ENCODE results near the gene LY6G6F. TPM values are rescaled to one million over a fixed set of nuclear protein-coding genes. Genes with fewer than 3 reads are reported as not detected.
A peak's percentile ranks its signal among the peaks of the same experiment; 100 is the strongest.

Gene LY6G6F
- total and polyA plus RNA-seq, 2 of the 13 experiments (the other 11 are each of a cell fraction or from before 2014, with no cell fraction given): not detected

- peak; percentile 28; the same call in 1 of the 3 replicates for TF ChIP-seq MXI1 (IDR thresholded peaks at IDR 0.05; ENCODE audit: borderline replicate concordance, low read depth, low read length)
- peak; percentile 71; the same call in 1 of the 2 replicates for TF ChIP-seq NKX3-1 (CRISPR knock-in tag; IDR thresholded peaks at IDR 0.05)
- TF ChIP-seq TCF7 (IDR thresholded peaks at IDR 0.05; ENCODE audit: low read depth): peak; percentile 5; the same call in 1 of the 2 replicates
- peak; percentile 61; the same call in 1 of the 2 replicates for TF ChIP-seq FOXC1 (CRISPR knock-in tag; IDR thresholded peaks at IDR 0.05; ENCODE audit: borderline replicate concordance)
- TF ChIP-seq NCOR1 (IDR thresholded peaks at IDR 0.05; ENCODE audit: borderline replicate concordance, low read length): no peak; the same call in 1 of the 2 replicates
- peak; percentile 80; the same call in 1 of the 2 replicates for TF ChIP-seq CSRNP1 (CRISPR knock-in tag; IDR thresholded peaks at IDR 0.05)
- TF ChIP-seq DBP (CRISPR knock-in tag; IDR thresholded peaks at IDR 0.05; ENCODE audit: not compliant biosample characterization): peak; percentile 15
- peak; percentile 88 for TF ChIP-seq XRCC5 (optimal IDR thresholded peaks at IDR 0.05; ENCODE audit: low read length)
- TF ChIP-seq SMAD3 (CRISPR knock-in tag; IDR thresholded peaks at IDR 0.05): peak; percentile 78; the same call in 1 of the 2 replicates
- TF ChIP-seq ZFP91 (CRISPR knock-in tag; IDR thresholded peaks at IDR 0.05; ENCODE audit: borderline replicate concordance): peak; percentile 87
- peak; percentile 58 for TF ChIP-seq ELF1 (CRISPR knock-in tag; IDR thresholded peaks at IDR 0.05)
- TF ChIP-seq FLYWCH1 (CRISPR knock-in tag; IDR thresholded peaks at IDR 0.05): peak; percentile 86; the same call in 1 of the 2 replicates
- TF ChIP-seq ZNF576 (CRISPR knock-in tag; IDR thresholded peaks at IDR 0.05): no peak; the same call in 1 of the 2 replicates
- TF ChIP-seq TARDBP (CRISPR knock-in tag; IDR thresholded peaks at IDR 0.05): peak; percentile 23; the same call in 1 of the 2 replicates
- TF ChIP-seq NR2F1 (CRISPR knock-in tag; IDR thresholded peaks at IDR 0.05): peak in 1 of 2 experiments; percentile 59; a peak in 1 of 4 replicates
- peak; percentile 5; the same call in 1 of the 2 replicates for TF ChIP-seq MNT (IDR thresholded peaks at IDR 0.05)
- peak; percentile 42; the same call in 1 of the 2 replicates for TF ChIP-seq ZNF263 (CRISPR knock-in tag; IDR thresholded peaks at IDR 0.05)
- no peak for TF ChIP-seq ZNF276 (CRISPR knock-in tag; IDR thresholded peaks at IDR 0.05; ENCODE audit: low read depth)
Measured at GRCh38 chr6:31729515-31729978, 22.9 kb downstream of the LY6G6F start (continued).
